ENCODE data around the gene MYOC.
"Not testable (repeated sequence)": the region's sequence is repeated elsewhere in the genome, so short reads cannot be mapped to it uniquely, and the experiment has no call there.

MYOC gene

DNA sequence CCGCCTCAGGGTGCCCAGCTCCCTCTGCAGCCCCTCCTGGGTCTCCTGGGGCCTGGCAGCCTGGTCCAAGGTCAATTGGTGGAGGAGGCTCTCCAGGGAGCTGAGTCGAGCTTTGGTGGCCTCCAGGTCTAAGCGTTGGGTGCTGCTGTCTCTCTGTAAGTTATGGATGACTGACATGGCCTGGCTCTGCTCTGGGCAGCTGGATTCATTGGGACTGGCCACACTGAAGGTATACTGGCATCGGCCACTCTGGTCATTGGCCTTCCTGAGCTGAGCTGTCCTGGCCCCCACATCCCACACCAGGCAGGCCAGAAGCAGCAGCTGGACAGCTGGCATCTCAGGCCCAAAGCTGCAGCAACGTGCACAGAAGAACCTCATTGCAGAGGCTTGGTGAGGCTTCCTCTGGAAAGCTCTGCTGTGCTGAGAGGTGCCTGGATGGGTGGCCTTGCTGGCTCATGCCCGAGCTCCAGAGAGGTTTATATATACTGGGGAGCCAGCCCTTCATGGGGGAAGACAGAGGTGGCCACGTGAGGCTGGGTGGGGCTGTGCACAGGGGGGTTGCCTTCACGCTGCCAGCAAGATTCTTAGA is at the start of gene MYOC:
Gene MYOC, minus strand, starts transcription at position 455 of the 589 bp plus-strand sequence. Its CDS starts 77 bp downstream, at position 378.
- Mint-ChIP-seq H3K27ac (no peak within 1 kb of the TSS), H3K36me3 (no peaks in the 10 kb centered on the region), H3K4me3 (no peak within 1 kb of the TSS), H3K9me3 (no peaks in the 10 kb centered on the region), H3K27me3 (peaks cover 1% of the 10 kb centered on the region), H3K4me1 (peaks cover 11% of the 10 kb centered on the region)

- H3K4me1 Mint-ChIP-seq, result no peaks in the 10 kb centered on the region
- H3K27me3 Mint-ChIP-seq, result no peaks in the 10 kb centered on the region
- H3K36me3 Mint-ChIP-seq, result peaks cover 29% of the 10 kb centered on the region
- H3K9me3 Mint-ChIP-seq, result peaks cover 13% of the 10 kb centered on the region
- no peak overlapping the region for H3K4me3 Mint-ChIP-seq
- H3K27ac Mint-ChIP-seq, result no peak overlapping the region
Measured at GRCh38 chr1:171699531-171699930, 47.0 kb upstream of the MYOC start.

DNA sequence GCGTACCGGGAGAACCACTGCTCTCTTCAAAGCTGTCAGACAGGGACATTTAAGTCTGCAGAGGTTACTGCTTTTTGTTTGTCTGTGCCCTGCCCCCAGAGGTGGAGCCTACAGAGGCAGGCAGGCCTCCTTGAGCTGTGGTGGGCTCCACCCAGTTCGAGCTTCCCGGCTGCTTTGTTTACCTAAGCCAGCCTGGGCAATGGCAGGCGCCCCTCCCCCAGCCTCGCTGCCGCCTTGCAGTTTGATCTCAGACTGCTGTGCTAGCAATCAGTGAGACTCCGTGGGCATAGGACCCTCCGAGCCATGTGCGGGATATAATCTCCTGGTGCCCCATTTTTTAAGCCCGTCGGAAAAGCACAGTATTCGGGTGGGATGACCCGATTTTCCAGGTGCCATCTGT is 43.3 kb upstream of the MYOC start:
- Mint-ChIP-seq H3K36me3 (peaks cover 18% of the 10 kb centered on the region), H3K9me3 (peaks cover 13% of the 10 kb centered on the region)
- not testable (repeated sequence) for H3K4me1 Mint-ChIP-seq, H3K27ac Mint-ChIP-seq, H3K27me3 Mint-ChIP-seq, H3K4me3 Mint-ChIP-seq

DNA sequence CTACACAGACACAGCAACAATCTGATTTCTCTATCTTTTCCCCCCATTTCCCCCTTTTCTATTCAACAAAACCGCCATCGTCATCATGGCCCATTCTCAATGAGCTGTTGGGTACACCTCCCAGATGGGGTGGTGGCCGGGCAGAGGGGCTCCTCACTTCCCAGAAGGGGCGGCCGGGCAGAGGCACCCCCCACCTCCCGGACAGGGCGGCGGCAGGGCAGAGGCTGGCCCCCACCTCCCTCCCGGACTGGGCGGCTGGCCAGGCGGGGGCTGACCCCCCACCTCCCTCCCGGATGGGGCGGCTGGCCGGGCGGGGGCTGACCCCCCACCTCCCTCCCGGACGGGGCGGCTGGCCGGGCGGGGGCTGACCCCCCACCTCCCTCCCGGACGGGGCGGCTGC is 41.1 kb upstream of the MYOC start:
- H3K4me1 Mint-ChIP-seq, H3K27me3 Mint-ChIP-seq, H3K4me3 Mint-ChIP-seq, H3K27ac Mint-ChIP-seq: not testable (repeated sequence)
- Mint-ChIP-seq H3K9me3 (peaks cover 13% of the 10 kb centered on the region), H3K36me3 (peaks cover 14% of the 10 kb centered on the region)

- Mint-ChIP-seq H3K36me3 (peaks cover 2% of the 10 kb centered on the region), H3K27ac (no peak overlapping the region)
Measured at GRCh38 chr1:171683870-171684269, 31.4 kb upstream of the MYOC start.

GRCh38 chr1:171680339-171680738 is 27.9 kb upstream of the MYOC start:
- Mint-ChIP-seq H3K9me3 (no peaks in the 10 kb centered on the region), H3K27me3 (peaks cover 2% of the 10 kb centered on the region), H3K27ac (no peak overlapping the region), H3K4me3 (no peak overlapping the region), H3K36me3 (no peaks in the 10 kb centered on the region), H3K4me1 (no peaks in the 10 kb centered on the region)

More at GRCh38 chr1:171683870-171684269, 31.4 kb upstream of the MYOC start:
- H3K27me3 Mint-ChIP-seq, result no peaks in the 10 kb centered on the region
- H3K9me3 Mint-ChIP-seq, result no peaks in the 10 kb centered on the region
- H3K4me3 Mint-ChIP-seq, result no peak overlapping the region
- H3K4me1 Mint-ChIP-seq, result no peaks in the 10 kb centered on the region

DNA sequence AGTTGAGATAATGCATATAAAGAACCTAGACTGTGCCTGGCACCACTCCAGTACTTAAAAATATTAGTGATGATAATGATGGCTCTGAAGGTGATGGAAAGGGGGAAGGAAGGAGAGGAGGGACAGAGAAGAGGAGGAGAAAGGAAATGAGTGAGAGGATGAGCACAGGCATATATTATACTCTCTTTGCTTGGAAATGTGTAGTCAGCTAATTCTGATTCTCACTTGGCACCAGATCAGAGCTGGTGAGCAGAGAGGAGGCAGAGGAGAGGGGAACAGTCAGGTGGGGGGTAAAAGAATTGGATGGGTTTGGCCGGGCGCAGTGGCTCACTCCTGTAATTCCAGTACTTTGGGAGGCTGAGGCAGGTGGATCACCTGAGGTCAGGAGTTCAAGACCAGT is 24.3 kb upstream of the MYOC start:
- Mint-ChIP-seq H3K27ac (no peak overlapping the region), H3K9me3 (no peaks in the 10 kb centered on the region), H3K36me3 (peaks cover 1% of the 10 kb centered on the region), H3K27me3 (peaks cover 8% of the 10 kb centered on the region), H3K4me1 (no peaks in the 10 kb centered on the region), H3K4me3 (no peak overlapping the region)

DNA sequence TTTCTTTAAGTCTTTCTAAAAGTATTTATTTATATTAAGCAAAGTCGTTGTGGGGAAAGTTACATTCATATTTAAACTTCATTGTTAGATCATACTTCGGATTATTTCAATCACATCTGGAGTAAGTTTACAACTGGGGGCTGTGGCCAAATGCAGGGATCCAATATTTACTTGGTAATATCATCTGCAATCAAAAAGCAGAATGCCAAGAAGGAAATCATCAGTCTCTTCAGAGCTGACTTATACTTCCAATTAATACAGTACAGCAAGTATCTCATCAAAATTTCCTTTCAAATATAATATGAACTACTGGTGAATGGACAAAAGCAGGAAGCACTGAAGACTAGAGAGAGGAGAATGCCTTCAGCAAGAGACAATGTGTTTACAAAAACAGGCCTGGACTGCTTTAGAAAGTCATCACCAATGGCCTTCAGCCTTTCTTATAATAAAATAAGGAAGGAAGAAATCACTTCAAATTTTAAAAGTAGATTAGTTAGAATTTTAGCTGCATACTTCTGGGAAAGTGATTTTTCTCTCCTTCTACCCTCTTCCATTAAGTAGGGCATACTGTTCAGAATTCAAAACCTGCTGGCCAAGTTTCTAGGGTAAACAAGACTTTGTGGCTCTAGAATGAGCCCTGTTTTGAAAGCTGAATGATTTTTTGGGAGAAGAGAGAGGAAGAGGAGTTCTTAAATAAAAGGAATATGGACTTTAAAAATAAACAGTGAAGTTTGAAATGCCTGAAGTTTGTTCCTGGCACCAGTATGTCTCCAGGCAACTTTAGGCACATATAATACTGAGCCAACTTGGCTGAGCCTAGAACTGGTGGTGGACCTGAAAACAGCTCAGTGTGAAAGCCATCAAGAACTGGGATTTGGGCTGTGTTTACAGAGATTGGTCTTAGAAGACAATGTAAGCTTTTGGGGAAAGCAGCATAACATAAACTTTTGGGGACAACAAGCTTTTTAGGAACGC is 22.2 kb upstream of the MYOC start:
- Mint-ChIP-seq H3K4me1 (no peaks in the 10 kb centered on the region), H3K36me3 (peaks cover 2% of the 10 kb centered on the region), H3K27me3 (peaks cover 9% of the 10 kb centered on the region), H3K9me3 (no peaks in the 10 kb centered on the region), H3K4me3 (no peak overlapping the region), H3K27ac (no peak overlapping the region)

- Mint-ChIP-seq H3K4me1 (no peaks in the 10 kb centered on the region), H3K27ac (no peak overlapping the region), H3K9me3 (no peaks in the 10 kb centered on the region), H3K27me3 (peaks cover 10% of the 10 kb centered on the region), H3K4me3 (no peak overlapping the region), H3K36me3 (peaks cover 2% of the 10 kb centered on the region)
Measured at GRCh38 chr1:171670739-171671138, 18.3 kb upstream of the MYOC start.

DNA sequence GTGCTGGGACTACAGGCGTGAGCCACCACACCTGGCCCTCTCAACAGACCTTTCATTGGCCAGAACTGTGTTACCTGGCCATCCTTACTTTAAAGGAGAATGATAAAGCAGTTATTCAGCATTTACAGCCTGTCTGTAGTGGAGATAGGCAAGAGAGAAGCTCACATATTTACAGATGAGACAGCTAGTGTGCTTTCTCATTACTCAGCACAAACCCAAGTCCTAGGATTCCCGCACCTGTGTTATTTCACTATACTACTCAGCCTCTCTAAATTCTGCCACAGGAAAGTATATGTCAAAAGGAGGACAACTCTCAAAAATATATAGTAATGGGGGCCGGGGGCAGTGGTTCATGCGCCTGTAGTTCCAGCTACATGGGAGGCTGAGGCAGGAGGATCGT is 15.9 kb upstream of the MYOC start:
- Mint-ChIP-seq H3K27me3 (peaks cover 9% of the 10 kb centered on the region), H3K4me1 (no peaks in the 10 kb centered on the region), H3K27ac (no peak overlapping the region), H3K9me3 (no peaks in the 10 kb centered on the region), H3K36me3 (peaks cover 2% of the 10 kb centered on the region), H3K4me3 (no peak overlapping the region)

- Mint-ChIP-seq H3K36me3 (no peaks in the 10 kb centered on the region), H3K4me1 (no peaks in the 10 kb centered on the region), H3K27ac (no peak overlapping the region), H3K27me3 (peaks cover 1% of the 10 kb centered on the region), H3K9me3 (no peaks in the 10 kb centered on the region), H3K4me3 (no peak overlapping the region)
Measured at GRCh38 chr1:171666114-171666769, 13.8 kb upstream of the MYOC start.

GRCh38 chr1:171664976-171665375 is 12.5 kb upstream of the MYOC start:
- no peaks in the 10 kb centered on the region for H3K4me1 Mint-ChIP-seq
- H3K27ac Mint-ChIP-seq, result no peak overlapping the region
- peaks cover 1% of the 10 kb centered on the region for H3K27me3 Mint-ChIP-seq
- no peaks in the 10 kb centered on the region for H3K9me3 Mint-ChIP-seq
- H3K4me3 Mint-ChIP-seq, result no peak overlapping the region
- H3K36me3 Mint-ChIP-seq, result no peaks in the 10 kb centered on the region

- Mint-ChIP-seq H3K27ac (no peak overlapping the region), H3K27me3 (peaks cover 1% of the 10 kb centered on the region), H3K4me3 (no peak overlapping the region), H3K9me3 (no peaks in the 10 kb centered on the region), H3K4me1 (no peaks in the 10 kb centered on the region), H3K36me3 (no peaks in the 10 kb centered on the region)
Measured at GRCh38 chr1:171663854-171664575, 11.5 kb upstream of the MYOC start.

GRCh38 chr1:171663036-171663853 is 10.8 kb upstream of the MYOC start:
- H3K27me3 Mint-ChIP-seq, result peaks cover 1% of the 10 kb centered on the region
- H3K4me1 Mint-ChIP-seq, result no peaks in the 10 kb centered on the region
- H3K9me3 Mint-ChIP-seq, result no peaks in the 10 kb centered on the region
- no peak overlapping the region for H3K4me3 Mint-ChIP-seq
- H3K27ac Mint-ChIP-seq, result no peak overlapping the region
- H3K36me3 Mint-ChIP-seq, result no peaks in the 10 kb centered on the region
